HepG2 (cell line): ENCODE measurements around the gene CACNA1C. TPM values are rescaled to one million over a fixed set of nuclear protein-coding genes. Genes with fewer than 3 reads are reported as not detected.
A peak's percentile ranks its signal among the peaks of the same experiment; 100 is the strongest.

Experiments
- ARNT2 ChIP-seq: sonication (generic); formaldehyde crosslinking; IDR thresholded peaks from 2 replicates; pipeline ENCODE4 v1.8.0; 2022; ENCODE audit warnings: mild to moderate bottlenecking, low read depth, missing genetic modification reagents, moderate library complexity
- DNMT3B ChIP-seq: conservative IDR thresholded peaks from 2 replicates; pipeline ENCODE4 v1.6.1; 2016; ENCODE audit warnings: missing biosample characterization, control low read depth
- FOXC1 ChIP-seq: sonication (generic); formaldehyde crosslinking; IDR thresholded peaks from 2 replicates; pipeline ENCODE4 v1.8.0; 2022; ENCODE audit warnings: mild to moderate bottlenecking, missing genetic modification reagents, borderline replicate concordance
- FOXO1 ChIP-seq: sonication (generic); formaldehyde crosslinking; IDR thresholded peaks from 2 replicates; pipeline ENCODE4 v1.4.0; 2020; ENCODE audit warnings: missing genetic modification reagents
- HNRNPUL1 ChIP-seq: fragments of 200-400 bp; formaldehyde crosslinking; IDR thresholded peaks from 2 replicates; pipeline ENCODE4 v1.6.1; 2017; ENCODE audit warnings: low read depth, mild to moderate bottlenecking, low read length, moderate library complexity
- ISL2 ChIP-seq: sonication (generic); formaldehyde crosslinking; IDR thresholded peaks from 2 replicates; pipeline ENCODE4 v1.5.0; 2020; ENCODE audit warnings: missing genetic modification reagents
- KDM1A ChIP-seq: IDR thresholded peaks from 2 replicates; pipeline ENCODE4 v1.6.1; 2016; ENCODE audit warnings: missing compliant biosample characterization
- MLLT10 ChIP-seq: sonication (generic); formaldehyde crosslinking; IDR thresholded peaks from 2 replicates; pipeline ENCODE4 v1.4.0; 2020; ENCODE audit warnings: missing genetic modification reagents
- NBN ChIP-seq: fragments of 450-650 bp; conservative IDR thresholded peaks from 2 replicates; pipeline ENCODE4 v1.6.1; 2017
- POLR2AphosphoS2 ChIP-seq: IDR thresholded peaks from 2 replicates; pipeline ENCODE4 v1.6.1; 2011; ENCODE audit warnings: low read depth, low read length, improper control_type of control experiment
- SATB2 ChIP-seq: sonication (generic); formaldehyde crosslinking; IDR thresholded peaks from 2 replicates; pipeline ENCODE4 v1.5.0; 2020; ENCODE audit warnings: missing genetic modification reagents
- SIX1 ChIP-seq: sonication (generic); formaldehyde crosslinking; IDR thresholded peaks from 2 replicates; pipeline ENCODE4 v1.4.0; 2020; ENCODE audit warnings: missing genetic modification reagents, borderline replicate concordance
- SNAI1 ChIP-seq: sonication (generic); formaldehyde crosslinking; IDR thresholded peaks from 2 replicates; pipeline ENCODE4 v1.5.0; 2020; ENCODE audit warnings: mild to moderate bottlenecking, missing genetic modification reagents, borderline replicate concordance
- ZNF263 ChIP-seq: sonication (generic); formaldehyde crosslinking; IDR thresholded peaks from 2 replicates; pipeline ENCODE4 v1.4.0; 2020; ENCODE audit warnings: missing genetic modification reagents
- ZNF329 ChIP-seq: sonication (generic); formaldehyde crosslinking; IDR thresholded peaks from 2 replicates; pipeline ENCODE4 v1.9.0; 2021; ENCODE audit warnings: low read depth, mild to moderate bottlenecking, missing genetic modification reagents
- ZNF496 ChIP-seq: sonication (generic); formaldehyde crosslinking; IDR thresholded peaks from 2 replicates; pipeline ENCODE4 v1.8.1; 2023; ENCODE audit warnings: mild to moderate bottlenecking, moderate library complexity, missing genetic modification reagents; ENCODE audit not compliant: insufficient replicate concordance
- ZNF552 ChIP-seq: sonication (generic); formaldehyde crosslinking; IDR thresholded peaks from 2 replicates; pipeline ENCODE4 v1.9.0; 2022; ENCODE audit warnings: missing genetic modification reagents, mild to moderate bottlenecking, borderline replicate concordance
- ZNF780A ChIP-seq: sonication (generic); formaldehyde crosslinking; IDR thresholded peaks from 2 replicates; pipeline ENCODE4 v1.8.0; 2022; ENCODE audit warnings: mild to moderate bottlenecking, missing genetic modification reagents, moderate library complexity
- ZNF878 ChIP-seq: sonication (generic); formaldehyde crosslinking; IDR thresholded peaks from 2 replicates; pipeline ENCODE4 v1.8.1; 2023; ENCODE audit warnings: mild to moderate bottlenecking, missing genetic modification reagents, moderate library complexity
- ZSCAN25 ChIP-seq: sonication (generic); formaldehyde crosslinking; IDR thresholded peaks from 2 replicates; pipeline ENCODE4 v1.8.0; 2022; ENCODE audit warnings: mild to moderate bottlenecking, missing genetic modification reagents
- polyA plus RNA-seq, 8 experiments: library from polyadenylated mRNA; depleted of rRNA in 3 of 8; stranded (reverse) in 7 of 8; unstranded in 1 of 8; fragments of >200 nt; fragmentation: Illumina TruSeq in 4 of 8; extraction: Trizol in 4 of 8; gene quantifications; 2 replicates each; pipeline versions ENCODE4 v1.2.1 to v1.2.3, GENCODE V29; 2011 to 2016; ENCODE audit warnings: low read depth in 4 of 8, missing spikeins in 1 of 8, mixed read lengths in 1 of 8; ENCODE audit not compliant: insufficient read depth in 1 of 8
- total RNA-seq, 5 experiments: library from RNA; depleted of rRNA; stranded (reverse); fragments of >200 nt; fragmentation: Illumina TruSeq; extraction: Trizol; gene quantifications; 2 replicates each; pipeline ENCODE4 v1.2.3, GENCODE V29; 2016; ENCODE audit warnings: low read depth in 1 of 5
- TF ChIP-seq, protein P1 (sequence below): sonication (generic); formaldehyde crosslinking; IDR thresholded peaks from 2 replicates; pipeline ENCODE4 v1.5.1; 2020; ENCODE audit warnings: missing genetic modification reagents, mild to moderate bottlenecking, borderline replicate concordance
- TF ChIP-seq, protein P2 (sequence below): sonication (generic); formaldehyde crosslinking; IDR thresholded peaks from 2 replicates; pipeline ENCODE4 v1.4.0; 2020; ENCODE audit warnings: missing genetic modification reagents
- TF ChIP-seq, protein P3 (sequence below): sonication (generic); formaldehyde crosslinking; IDR thresholded peaks from 2 replicates; pipeline ENCODE4 v1.4.0; 2020; ENCODE audit warnings: low read depth, missing genetic modification reagents
- TF ChIP-seq, protein P4 (sequence below): sonication (generic); formaldehyde crosslinking; IDR thresholded peaks from 2 replicates; pipeline ENCODE4 v1.5.1; 2020; ENCODE audit warnings: mild to moderate bottlenecking, missing genetic modification reagents, borderline replicate concordance

Gene CACNA1C
- total and polyA plus RNA-seq, 2 of the 13 experiments (the other 11 are each of a cell fraction or from before 2014, with no cell fraction given): not detected

DNA sequence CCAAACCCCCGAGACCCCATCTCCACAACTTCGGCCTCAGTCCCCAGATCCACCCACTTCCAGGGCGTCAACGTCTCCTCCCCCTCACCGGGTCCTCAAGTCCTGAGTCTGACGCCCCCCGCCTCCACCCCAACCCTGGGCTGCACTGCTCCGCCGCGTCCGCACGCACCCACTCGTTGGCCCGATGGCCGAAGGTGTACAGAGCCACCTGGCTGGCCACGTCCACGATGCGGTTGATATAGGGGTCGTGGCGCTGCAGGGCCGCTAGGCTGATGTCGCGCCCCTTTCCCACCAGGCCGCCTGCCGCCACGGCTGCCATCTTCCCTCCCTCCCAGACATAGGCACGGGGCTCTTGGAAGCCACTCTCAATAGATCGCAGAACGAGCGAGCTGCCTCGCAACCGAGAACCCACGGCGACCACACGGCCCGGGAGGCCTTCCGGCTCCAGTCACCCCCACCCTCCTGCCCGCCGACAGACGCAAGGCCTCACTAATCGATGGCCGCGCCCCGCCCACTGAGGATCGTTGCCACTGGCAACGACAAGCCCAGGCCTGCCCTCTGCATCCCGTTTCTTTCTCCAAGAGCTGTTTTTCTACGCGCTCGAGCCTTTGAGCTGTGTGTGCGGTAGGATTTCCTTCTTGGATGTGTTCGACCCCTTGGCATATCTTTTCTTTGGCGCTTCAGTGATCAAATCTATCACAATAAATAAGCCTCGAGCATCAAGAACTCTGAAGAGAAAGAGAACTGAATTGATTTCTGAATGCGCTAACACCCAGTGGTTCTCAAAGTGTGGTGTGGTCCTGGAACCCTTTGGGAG is 48.5 kb upstream of the CACNA1C start, which contains the start of gene DCP1B (continued):
- TF ChIP-seq, protein P1, sequence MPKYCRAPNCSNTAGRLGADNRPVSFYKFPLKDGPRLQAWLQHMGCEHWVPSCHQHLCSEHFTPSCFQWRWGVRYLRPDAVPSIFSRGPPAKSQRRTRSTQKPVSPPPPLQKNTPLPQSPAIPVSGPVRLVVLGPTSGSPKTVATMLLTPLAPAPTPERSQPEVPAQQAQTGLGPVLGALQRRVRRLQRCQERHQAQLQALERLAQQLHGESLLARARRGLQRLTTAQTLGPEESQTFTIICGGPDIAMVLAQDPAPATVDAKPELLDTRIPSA: peak; percentile 92; the same call in 1 of the 2 replicates
- TF ChIP-seq ZNF496 (CRISPR knock-in tag): no peak
- no peak for TF ChIP-seq ZNF780A (CRISPR knock-in tag)
- TF ChIP-seq ZNF263: 0 out of 2 replicates have a peak, but pooled peaks have one; percentile 11
- TF ChIP-seq ARNT2 (CRISPR knock-in tag): peak; percentile 94
- TF ChIP-seq SIX1: no peak
- TF ChIP-seq, protein P2, sequence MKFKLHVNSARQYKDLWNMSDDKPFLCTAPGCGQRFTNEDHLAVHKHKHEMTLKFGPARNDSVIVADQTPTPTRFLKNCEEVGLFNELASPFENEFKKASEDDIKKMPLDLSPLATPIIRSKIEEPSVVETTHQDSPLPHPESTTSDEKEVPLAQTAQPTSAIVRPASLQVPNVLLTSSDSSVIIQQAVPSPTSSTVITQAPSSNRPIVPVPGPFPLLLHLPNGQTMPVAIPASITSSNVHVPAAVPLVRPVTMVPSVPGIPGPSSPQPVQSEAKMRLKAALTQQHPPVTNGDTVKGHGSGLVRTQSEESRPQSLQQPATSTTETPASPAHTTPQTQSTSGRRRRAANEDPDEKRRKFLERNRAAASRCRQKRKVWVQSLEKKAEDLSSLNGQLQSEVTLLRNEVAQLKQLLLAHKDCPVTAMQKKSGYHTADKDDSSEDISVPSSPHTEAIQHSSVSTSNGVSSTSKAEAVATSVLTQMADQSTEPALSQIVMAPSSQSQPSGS (CRISPR knock-in tag): no peak
- no peak for TF ChIP-seq POLR2AphosphoS2
- 0 out of 2 replicates have a peak, but pooled peaks have one; percentile 22 for TF ChIP-seq HNRNPUL1
- TF ChIP-seq ZNF329 (CRISPR knock-in tag): no peak
- TF ChIP-seq ISL2 (CRISPR knock-in tag): no peak
- peak; percentile 66 for TF ChIP-seq ZSCAN25 (CRISPR knock-in tag)
- peak; percentile 64; the same call in 1 of the 2 replicates for TF ChIP-seq DNMT3B (CRISPR knock-in tag)
- TF ChIP-seq NBN: no peak
- TF ChIP-seq KDM1A: no peak
- TF ChIP-seq FOXO1 (CRISPR knock-in tag): peak; percentile 49
- no peak for TF ChIP-seq SNAI1
- TF ChIP-seq, protein P3, sequence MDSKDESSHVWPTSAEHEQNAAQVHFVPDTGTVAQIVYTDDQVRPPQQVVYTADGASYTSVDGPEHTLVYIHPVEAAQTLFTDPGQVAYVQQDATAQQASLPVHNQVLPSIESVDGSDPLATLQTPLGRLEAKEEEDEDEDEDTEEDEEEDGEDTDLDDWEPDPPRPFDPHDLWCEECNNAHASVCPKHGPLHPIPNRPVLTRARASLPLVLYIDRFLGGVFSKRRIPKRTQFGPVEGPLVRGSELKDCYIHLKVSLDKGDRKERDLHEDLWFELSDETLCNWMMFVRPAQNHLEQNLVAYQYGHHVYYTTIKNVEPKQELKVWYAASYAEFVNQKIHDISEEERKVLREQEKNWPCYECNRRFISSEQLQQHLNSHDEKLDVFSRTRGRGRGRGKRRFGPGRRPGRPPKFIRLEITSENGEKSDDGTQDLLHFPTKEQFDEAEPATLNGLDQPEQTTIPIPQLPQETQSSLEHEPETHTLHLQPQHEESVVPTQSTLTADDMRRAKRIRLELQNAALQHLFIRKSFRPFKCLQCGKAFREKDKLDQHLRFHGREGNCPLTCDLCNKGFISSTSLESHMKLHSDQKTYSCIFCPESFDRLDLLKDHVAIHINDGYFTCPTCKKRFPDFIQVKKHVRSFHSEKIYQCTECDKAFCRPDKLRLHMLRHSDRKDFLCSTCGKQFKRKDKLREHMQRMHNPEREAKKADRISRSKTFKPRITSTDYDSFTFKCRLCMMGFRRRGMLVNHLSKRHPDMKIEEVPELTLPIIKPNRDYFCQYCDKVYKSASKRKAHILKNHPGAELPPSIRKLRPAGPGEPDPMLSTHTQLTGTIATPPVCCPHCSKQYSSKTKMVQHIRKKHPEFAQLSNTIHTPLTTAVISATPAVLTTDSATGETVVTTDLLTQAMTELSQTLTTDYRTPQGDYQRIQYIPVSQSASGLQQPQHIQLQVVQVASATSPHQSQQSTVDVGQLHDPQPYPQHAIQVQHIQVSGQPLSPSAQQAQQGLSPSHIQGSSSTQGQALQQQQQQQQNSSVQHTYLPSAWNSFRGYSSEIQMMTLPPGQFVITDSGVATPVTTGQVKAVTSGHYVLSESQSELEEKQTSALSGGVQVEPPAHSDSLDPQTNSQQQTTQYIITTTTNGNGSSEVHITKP (CRISPR knock-in tag): peak; percentile 87; the same call in 1 of the 2 replicates
- no peak for TF ChIP-seq MLLT10
- no peak for TF ChIP-seq ZNF552 (CRISPR knock-in tag)
- no peak for TF ChIP-seq ZNF878
- no peak; the same call in 1 of the 2 replicates for TF ChIP-seq SATB2 (CRISPR knock-in tag)
- TF ChIP-seq, protein P4, sequence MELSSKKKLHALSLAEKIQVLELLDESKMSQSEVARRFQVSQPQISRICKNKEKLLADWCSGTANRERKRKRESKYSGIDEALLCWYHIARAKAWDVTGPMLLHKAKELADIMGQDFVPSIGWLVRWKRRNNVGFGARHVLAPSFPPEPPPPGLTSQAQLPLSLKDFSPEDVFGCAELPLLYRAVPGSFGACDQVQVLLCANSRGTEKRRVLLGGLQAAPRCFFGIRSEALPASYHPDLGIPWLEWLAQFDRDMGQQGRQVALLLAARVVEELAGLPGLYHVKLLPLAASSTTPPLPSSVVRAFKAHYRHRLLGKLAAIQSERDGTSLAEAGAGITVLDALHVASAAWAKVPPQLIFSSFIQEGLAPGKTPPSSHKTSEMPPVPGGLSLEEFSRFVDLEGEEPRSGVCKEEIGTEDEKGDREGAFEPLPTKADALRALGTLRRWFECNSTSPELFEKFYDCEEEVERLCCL (CRISPR knock-in tag): no peak
- TF ChIP-seq FOXC1 (CRISPR knock-in tag): peak; percentile 93
